ENCODE data around the gene LIF. TPM values are rescaled to one million over a fixed set of nuclear protein-coding genes. Genes with fewer than 3 reads are reported as not detected.
"Not testable (repeated sequence)": the region's sequence is repeated elsewhere in the genome, so short reads cannot be mapped to it uniquely, and the experiment has no call there.

LIF gene
- total RNA-seq, 1 donor from 2014 or later = 0.16 TPM

- H3K27me3 ChIP-seq (ENCODE audit: low read depth) = peaks cover 99% of the 10 kb centered on the region
- H3K4me3 ChIP-seq = no peak overlapping the region
- TF ChIP-seq CTCF (IDR thresholded peaks at IDR 0.05; ENCODE audit: borderline replicate concordance) = no peak
- intact Hi-C loops (cut with micrococcal nuclease) = no loop called here
- H3K27ac ChIP-seq (replicated peaks) = no peak overlapping the region
- no peaks in the 10 kb centered on the region for H3K4me1 ChIP-seq
- no peaks in the 10 kb centered on the region for H3K9me3 ChIP-seq (replicated peaks)
- DNase-seq = no peak
- H3K36me3 ChIP-seq = no peaks in the 10 kb centered on the region
Measured at GRCh38 chr22:30219668-30220278, 26.8 kb downstream of the LIF start.

- Histone ChIP-seq H3K9me3 (replicated peaks) (no peaks in the 10 kb centered on the region), H3K27me3 (ENCODE audit: low read depth) (peaks cover 99% of the 10 kb centered on the region), H3K4me1 (no peaks in the 10 kb centered on the region), H3K27ac (replicated peaks) (no peak overlapping the region), H3K36me3 (no peaks in the 10 kb centered on the region), H3K4me3 (no peak overlapping the region)
- TF ChIP-seq CTCF (IDR thresholded peaks at IDR 0.05; ENCODE audit: borderline replicate concordance) = no peak
- DNase-seq = no peak
- intact Hi-C loops (cut with micrococcal nuclease) = no loop called here
Measured at GRCh38 chr22:30219049-30219654, 27.4 kb downstream of the LIF start.

DNA sequence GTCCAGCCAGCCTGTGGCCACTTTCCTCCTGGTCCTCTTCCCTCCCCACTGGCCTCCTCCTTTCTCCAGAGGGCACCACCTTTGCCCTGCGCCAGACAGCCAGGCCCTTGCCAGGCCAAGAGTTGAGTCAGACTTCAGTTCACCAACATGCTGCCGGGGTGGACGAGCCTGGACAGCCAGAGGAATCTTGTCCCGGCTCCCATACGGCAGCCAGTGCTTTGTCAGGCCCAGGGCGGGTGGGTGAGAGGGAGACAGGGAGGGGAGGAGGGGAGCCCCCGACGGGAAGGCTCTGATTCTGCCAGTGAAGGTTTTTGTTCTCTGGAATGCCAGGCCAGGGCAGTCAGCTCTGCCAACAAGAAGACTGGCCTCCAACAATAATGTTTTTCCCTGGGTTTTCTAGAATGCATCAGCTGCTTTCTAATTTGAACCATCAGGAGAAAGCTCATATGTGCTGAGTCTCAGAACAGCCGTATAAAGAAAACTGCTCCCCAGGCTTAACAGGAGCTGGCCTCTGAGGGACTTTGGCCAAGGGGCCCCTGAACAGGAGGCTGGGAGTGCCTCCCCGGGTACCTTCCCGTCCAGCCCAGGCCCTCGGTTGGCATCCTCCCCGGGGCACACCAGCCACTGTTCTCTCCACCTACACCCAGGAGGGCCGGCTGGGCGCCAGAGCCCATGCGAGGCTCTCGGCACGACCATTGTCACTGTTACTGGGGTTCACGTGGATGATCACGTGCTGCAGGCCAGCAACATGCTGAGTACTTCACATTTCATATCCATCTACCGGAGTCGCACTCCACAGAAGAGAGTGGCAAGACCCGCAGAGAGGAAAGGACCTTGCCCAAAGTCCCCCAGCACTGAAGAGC is 28.6 kb downstream of the LIF start:
- Histone ChIP-seq H3K27ac (replicated peaks) (no peak overlapping the region), H3K27me3 (ENCODE audit: low read depth) (peaks cover 97% of the 10 kb centered on the region), H3K9me3 (replicated peaks) (no peaks in the 10 kb centered on the region), H3K36me3 (no peaks in the 10 kb centered on the region), H3K4me1 (peaks cover 4% of the 10 kb centered on the region), H3K4me3 (no peak overlapping the region)
- no peak for TF ChIP-seq CTCF (IDR thresholded peaks at IDR 0.05; ENCODE audit: borderline replicate concordance)
- intact Hi-C loops (cut with micrococcal nuclease) = no loop called here
- DNase-seq = no peak

GRCh38 chr22:30216710-30217109 is 29.8 kb downstream of the LIF start:
- no peaks in the 10 kb centered on the region for H3K36me3 ChIP-seq
- no peaks in the 10 kb centered on the region for H3K9me3 ChIP-seq (replicated peaks)
- intact Hi-C loops (cut with micrococcal nuclease) = no loop called here
- H3K27ac ChIP-seq (replicated peaks) = no peak overlapping the region
- H3K4me3 ChIP-seq = no peak overlapping the region
- DNase-seq = no peak
- peaks cover 12% of the 10 kb centered on the region for H3K4me1 ChIP-seq
- peaks cover 92% of the 10 kb centered on the region for H3K27me3 ChIP-seq (ENCODE audit: low read depth)
- no peak for TF ChIP-seq CTCF (IDR thresholded peaks at IDR 0.05; ENCODE audit: borderline replicate concordance)

- Histone ChIP-seq H3K4me1 (peaks cover 12% of the 10 kb centered on the region), H3K27me3 (ENCODE audit: low read depth) (peaks cover 92% of the 10 kb centered on the region)
- H3K27ac ChIP-seq (replicated peaks); DNase-seq; intact Hi-C loops (cut with micrococcal nuclease); H3K4me3 ChIP-seq; H3K36me3 ChIP-seq; H3K9me3 ChIP-seq (replicated peaks): not testable (repeated sequence)
Measured at GRCh38 chr22:30216272-30216671, 30.3 kb downstream of the LIF start.
